ENCODE results near the gene TOMM34. TPM values are rescaled to one million over a fixed set of nuclear protein-coding genes. Genes with fewer than 3 reads are reported as not detected.
A peak's percentile ranks its signal among the peaks of the same experiment; 100 is the strongest.

TOMM34 gene
- total RNA-seq, 1 donor from 2014 or later, result 16.0 TPM

- no peak overlapping the region for H3K27ac ChIP-seq
- intact Hi-C loops (cut with DNase I), result no loop called here
- no peaks in the 10 kb centered on the region for H3K36me3 ChIP-seq
- no peak overlapping the region for H3K4me3 ChIP-seq
- no peaks in the 10 kb centered on the region for H3K27me3 ChIP-seq
- H3K9me3 ChIP-seq, result no peaks in the 10 kb centered on the region
- DNase-seq (no peak), ATAC-seq (no peak)
- no peak for TF ChIP-seq CTCF (IDR thresholded peaks at IDR 0.05)
- H3K4me1 ChIP-seq, result peaks cover 13% of the 10 kb centered on the region
Measured at GRCh38 chr20:44961870-44962267, 1.7 kb upstream of the TOMM34 start.

- Histone ChIP-seq H3K9me3 (no peaks in the 10 kb centered on the region), H3K27ac (peak overlapping the region; percentile 67), H3K4me3 (no peak overlapping the region), H3K27me3 (no peaks in the 10 kb centered on the region), H3K36me3 (peaks cover 2% of the 10 kb centered on the region), H3K4me1 (peaks cover 13% of the 10 kb centered on the region)
- DNase-seq, result no peak
- ATAC-seq, result no peak
- TF ChIP-seq CTCF (IDR thresholded peaks at IDR 0.05), result no peak
- intact Hi-C loops (cut with DNase I), result no loop called here
Measured at GRCh38 chr20:44961011-44961869, 1.0 kb upstream of the TOMM34 start.

GRCh38 chr20:44959638-44960102, 527 bp downstream of the TOMM34 start:
- ATAC-seq (peak; percentile 35), DNase-seq (no peak)
- H3K9me3 ChIP-seq, result no peaks in the 10 kb centered on the region
- peak overlapping the region; percentile 67 for H3K27ac ChIP-seq
- intact Hi-C loops (cut with DNase I), result no loop called here
- no peaks in the 10 kb centered on the region for H3K27me3 ChIP-seq
- peak overlapping the region; percentile 80 for H3K4me3 ChIP-seq
- peaks cover 18% of the 10 kb centered on the region for H3K36me3 ChIP-seq
- TF ChIP-seq CTCF (IDR thresholded peaks at IDR 0.05), result no peak
- H3K4me1 ChIP-seq, result peaks cover 8% of the 10 kb centered on the region

GRCh38 chr20:44959082-44959637, 1.0 kb downstream of the TOMM34 start:
- Histone ChIP-seq H3K27me3 (no peaks in the 10 kb centered on the region), H3K27ac (no peak overlapping the region), H3K9me3 (no peaks in the 10 kb centered on the region), H3K36me3 (peaks cover 23% of the 10 kb centered on the region), H3K4me1 (peaks cover 8% of the 10 kb centered on the region), H3K4me3 (peak overlapping the region; percentile 80)
- intact Hi-C loops (cut with DNase I), result no loop called here
- DNase-seq (no peak), ATAC-seq (no peak)
- TF ChIP-seq CTCF (IDR thresholded peaks at IDR 0.05), result no peak

- DNase-seq, result no peak
- H3K4me3 ChIP-seq, result no peak overlapping the region
- intact Hi-C loops (cut with DNase I), result no loop called here
Measured at GRCh38 chr20:44958276-44958675, 1.9 kb downstream of the TOMM34 start.

More at GRCh38 chr20:44958276-44958675, 1.9 kb downstream of the TOMM34 start:
- no peak overlapping the region for H3K27ac ChIP-seq
- no peaks in the 10 kb centered on the region for H3K27me3 ChIP-seq
- TF ChIP-seq CTCF (IDR thresholded peaks at IDR 0.05), result no peak
- peaks cover 31% of the 10 kb centered on the region for H3K36me3 ChIP-seq
- no peak for ATAC-seq
- peaks cover 8% of the 10 kb centered on the region for H3K4me1 ChIP-seq
- no peaks in the 10 kb centered on the region for H3K9me3 ChIP-seq

Measured in upper lobe of right lung (tissue), 1 donor.